GM23248 (cell line): ENCODE results near the gene TOP3B. TPM values are rescaled to one million over a fixed set of nuclear protein-coding genes. Genes with fewer than 3 reads are reported as not detected.

Experiments
- DNase-seq: peaks from one replicate; pipeline ENCODE4 v3.0.0-alpha.2; 2015
- H2AFZ ChIP-seq: fragments of 200-600 bp; sonication (generic); 2 replicates; pipeline ENCODE4 v1.6.1; 2016; ENCODE audit warnings: antibody characterized with exemption
- H3F3A ChIP-seq: fragments of 200-600 bp; sonication (generic); 2 replicates; pipeline ENCODE4 v1.6.1; 2016; ENCODE audit warnings: mild to moderate bottlenecking, antibody characterized with exemption, mixed run types; ENCODE audit not compliant: insufficient read depth
- H3K27ac ChIP-seq: fragments of 200-600 bp; sonication (generic); 2 replicates; pipeline ENCODE4 v1.5.1; 2016; ENCODE audit warnings: mild to moderate bottlenecking
- H3K27me3 ChIP-seq: fragments of 200-600 bp; sonication (generic); replicated peaks from 2 replicates; pipeline ENCODE4 v1.6.1; 2016; ENCODE audit warnings: mild to moderate bottlenecking; ENCODE audit not compliant: insufficient read depth
- H3K36me3 ChIP-seq: fragments of 200-600 bp; sonication (generic); 2 replicates; pipeline ENCODE4 v1.6.1; 2016; ENCODE audit warnings: low read depth, mild to moderate bottlenecking
- H3K4me1 ChIP-seq: fragments of 200-600 bp; sonication (generic); 2 replicates; pipeline ENCODE4 v1.6.1; 2016; ENCODE audit warnings: mild to moderate bottlenecking; ENCODE audit not compliant: insufficient read depth
- H3K4me2 ChIP-seq: fragments of 200-600 bp; sonication (generic); one replicate; pipeline ENCODE4 v1.6.1; 2016; ENCODE audit warnings: mild to moderate bottlenecking; ENCODE audit not compliant: unreplicated experiment
- H3K4me3 ChIP-seq: fragments of 200-600 bp; sonication (generic); 2 replicates; pipeline ENCODE4 v1.5.1; 2016; ENCODE audit warnings: mild to moderate bottlenecking
- H3K79me2 ChIP-seq: fragments of 200-600 bp; sonication (generic); 2 replicates; pipeline ENCODE4 v1.6.1; 2016; ENCODE audit warnings: mild to moderate bottlenecking; ENCODE audit not compliant: insufficient read depth
- H3K9ac ChIP-seq: fragments of 200-600 bp; sonication (generic); 2 replicates; pipeline ENCODE4 v1.6.1; 2016; ENCODE audit warnings: mild to moderate bottlenecking
- H3K9me2 ChIP-seq: fragments of 200-600 bp; sonication (generic); 2 replicates; pipeline ENCODE4 v1.6.1; 2016; ENCODE audit warnings: mixed run types, mild to moderate bottlenecking, moderate library complexity; ENCODE audit not compliant: insufficient read depth
- H3K9me3 ChIP-seq: fragments of 200-600 bp; sonication (generic); one replicate; pipeline ENCODE4 v1.6.1; 2017; ENCODE audit warnings: low read depth
- H4K20me1 ChIP-seq: fragments of 200-600 bp; sonication (generic); 2 replicates; pipeline ENCODE4 v1.6.0; 2016; ENCODE audit not compliant: insufficient read depth
- EZH2 ChIP-seq: fragments of 200-600 bp; sonication (generic); IDR thresholded peaks from 2 replicates; pipeline ENCODE4 v1.6.1; 2018; ENCODE audit warnings: antibody characterized with exemption, mild to moderate bottlenecking; ENCODE audit not compliant: insufficient read depth, poor library complexity, severe bottlenecking
- EZH2phosphoT487 ChIP-seq: fragments of 200-600 bp; sonication (generic); IDR thresholded peaks from 2 replicates; pipeline ENCODE4 v1.6.1; 2018; ENCODE audit warnings: antibody characterized with exemption, moderate library complexity, mild to moderate bottlenecking, low read depth; ENCODE audit not compliant: insufficient read depth
- WGBS, 2 experiments: methylation state at CpG; one replicate each; pipeline ENCODE4 v1.1.6; 2015 to 2017; ENCODE audit warnings: low lambda C conversion rate in 2 of 2, low coverage in 1 of 2; ENCODE audit errors: missing lambda C conversion rate in 2 of 2; 5-methylcytosine and 5-hydroxymethylcytosine counted together
- in situ Hi-C: fragments of 300-500 bp; cut with MboI; formaldehyde crosslinking; loops from 2 replicates; pipeline ENCODE4 v1.15.0; 2020
- polyA plus RNA-seq: library from polyadenylated mRNA; unstranded; fragments of >200 nt; fragmentation: Nextera tagmentation; extraction: Ambion mirVana; gene quantifications from 2 replicates; pipeline ENCODE4 v1.2.1, GENCODE V29; 2016
- total RNA-seq: library from RNA; depleted of rRNA; stranded (reverse); fragments of >200 nt; shearing (Covaris generic); gene quantifications from 2 replicates; pipeline ENCODE4 v1.2.3, GENCODE V29; 2014

Gene TOP3B
- total and polyA plus RNA-seq, 2 experiments from 2014 or later, result 11.6 to 16.0 TPM

DNA sequence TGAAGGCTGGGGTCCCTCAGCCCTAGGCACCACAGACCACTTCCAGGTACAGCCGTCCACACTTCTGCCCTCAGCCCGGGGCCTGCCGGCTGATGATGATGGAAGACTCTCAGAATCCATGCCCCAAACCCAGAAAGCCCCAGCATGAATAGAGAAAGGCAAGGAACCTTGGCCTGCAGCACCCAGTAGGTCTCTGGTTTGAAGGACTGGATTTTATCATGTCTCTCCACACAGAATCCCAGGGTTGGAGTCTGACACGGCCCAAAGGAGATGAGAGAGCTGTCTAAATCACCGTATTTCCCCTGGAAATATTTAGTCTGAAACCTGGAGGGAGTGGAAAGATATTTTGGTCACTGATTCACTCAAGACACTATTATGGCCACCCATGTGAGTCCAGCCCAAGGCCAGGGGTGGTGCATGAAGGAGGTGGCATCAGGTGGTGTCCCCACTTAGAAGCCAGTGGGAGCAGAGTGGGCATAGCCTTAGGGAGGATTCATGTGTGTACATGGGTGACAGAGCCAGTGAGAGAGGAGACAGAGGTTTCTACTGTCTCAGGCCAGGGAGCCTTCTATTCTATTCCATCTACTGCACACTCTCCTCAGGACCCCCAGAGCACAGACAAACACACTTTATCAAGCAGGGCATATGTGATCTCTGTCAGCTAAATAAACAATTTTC is 14.0 kb downstream of the TOP3B start:
- Histone ChIP-seq H3K4me3 (no peak overlapping the region), H3K9ac (no peak overlapping the region), H3K9me2 (no peaks in the 10 kb centered on the region), H3K36me3 (peaks cover 10% of the 10 kb centered on the region; the same call in 1 of the 2 replicates), H4K20me1 (no peaks in the 10 kb centered on the region), H3K4me2 (no peak overlapping the region), H3K27me3 (no peaks in the 10 kb centered on the region), H3K9me3 (no peaks in the 10 kb centered on the region), H3F3A (no peaks in the 10 kb centered on the region), H3K4me1 (no peaks in the 10 kb centered on the region), H3K27ac (no peak overlapping the region), H3K79me2 (no peaks in the 10 kb centered on the region), H2AFZ (no peak overlapping the region)
- in situ Hi-C loops, result no loop called here
- TF ChIP-seq EZH2 (no peak), EZH2phosphoT487 (no peak)
- no peak for DNase-seq
- WGBS, 2 experiments, result 85 to 91% methylated on average over 5 of the region's 5 CpGs

DNA sequence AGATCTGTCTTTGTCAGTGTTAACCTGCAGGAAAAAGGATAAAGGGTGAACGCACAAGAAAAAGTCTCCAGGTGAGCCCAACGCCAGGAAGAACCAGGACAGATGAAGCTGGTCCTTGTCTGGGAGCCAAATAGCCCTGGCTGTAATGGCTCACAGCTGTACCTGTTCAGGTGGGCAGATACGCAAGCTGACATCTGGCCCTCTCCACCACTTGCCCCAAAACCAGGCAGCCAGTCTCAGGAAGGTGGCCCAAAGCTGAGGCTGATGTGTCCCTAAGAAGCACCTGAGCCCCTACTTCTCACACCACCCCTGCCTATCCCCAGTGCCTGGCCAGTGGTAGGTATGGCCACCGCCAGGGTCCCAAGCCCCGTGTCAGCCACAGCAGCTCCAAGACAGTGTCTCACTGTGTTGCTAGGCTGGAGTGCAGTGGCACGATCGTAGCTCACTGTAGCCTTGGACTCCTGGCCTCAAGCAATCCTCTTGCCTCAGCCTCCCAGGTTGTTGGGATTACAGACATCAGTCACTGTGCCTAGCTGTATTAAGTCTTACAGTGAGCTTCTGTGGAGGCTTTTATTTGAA is 14.8 kb downstream of the TOP3B start:
- H3K9me3 ChIP-seq, result no peaks in the 10 kb centered on the region
- no peaks in the 10 kb centered on the region for H3K4me1 ChIP-seq
- in situ Hi-C loops, result no loop called here
- no peaks in the 10 kb centered on the region for H3K9me2 ChIP-seq
- H3F3A ChIP-seq, result no peaks in the 10 kb centered on the region
- no peaks in the 10 kb centered on the region for H4K20me1 ChIP-seq
- no peaks in the 10 kb centered on the region for H3K27me3 ChIP-seq
- no peak overlapping the region for H3K4me2 ChIP-seq
- DNase-seq, result no peak
- no peak overlapping the region for H2AFZ ChIP-seq
- WGBS, 2 experiments, result 90 to 91% methylated on average over 7 of the region's 7 CpGs
- H3K4me3 ChIP-seq, result no peak overlapping the region
- TF ChIP-seq EZH2 (no peak), EZH2phosphoT487 (no peak)
- no peak overlapping the region for H3K9ac ChIP-seq
- H3K27ac ChIP-seq, result no peak overlapping the region
- no peaks in the 10 kb centered on the region for H3K79me2 ChIP-seq
- H3K36me3 ChIP-seq, result peaks cover 10% of the 10 kb centered on the region; the same call in 1 of the 2 replicates

DNA sequence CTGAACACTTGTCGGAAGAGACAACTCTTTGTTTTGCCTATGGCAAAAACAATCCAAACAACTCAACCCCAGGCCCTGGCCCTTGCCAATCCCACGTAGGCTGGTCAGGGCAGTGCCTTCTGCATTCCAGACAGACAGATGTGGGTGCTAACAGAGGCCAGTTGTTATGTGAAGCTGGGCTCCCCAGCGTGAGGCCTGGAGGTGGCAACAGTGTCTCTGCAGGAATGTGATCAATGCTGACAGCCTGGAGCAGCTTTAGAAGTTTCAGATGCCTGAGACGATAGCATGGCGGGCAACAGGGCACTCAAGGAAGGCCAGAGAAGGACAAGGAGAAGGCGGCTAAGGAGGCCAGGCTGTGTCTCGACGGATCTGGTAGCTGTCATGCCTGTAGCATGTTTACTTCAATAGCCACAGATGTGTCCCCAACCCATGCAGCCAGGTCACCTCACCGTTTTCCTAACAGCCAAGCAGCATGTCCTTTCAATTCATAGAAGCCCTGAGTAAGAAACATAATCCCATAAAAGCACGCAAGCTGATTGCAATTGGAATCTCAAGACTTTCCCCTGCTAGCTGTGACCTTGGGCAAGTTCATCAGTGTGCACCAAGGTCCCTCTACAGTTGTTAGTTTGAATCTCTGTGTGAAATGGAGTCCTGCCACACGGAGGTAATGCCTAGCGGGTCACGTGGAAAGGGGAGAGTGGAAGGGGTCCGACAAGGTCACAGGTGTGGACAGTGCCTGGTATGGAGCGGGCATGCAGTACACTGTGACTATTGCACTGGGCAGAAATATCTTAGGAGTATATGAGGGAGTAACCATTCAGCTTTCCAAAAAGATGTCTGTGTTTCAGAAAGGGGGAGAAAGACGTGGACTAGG is 15.7 kb downstream of the TOP3B start:
- H3F3A ChIP-seq, result no peaks in the 10 kb centered on the region
- peaks cover 8% of the 10 kb centered on the region; the same call in 1 of the 2 replicates for H3K36me3 ChIP-seq
- H3K9me2 ChIP-seq, result no peaks in the 10 kb centered on the region
- 88% methylated on average over 16 of the region's 16 CpGs for WGBS, 2 experiments
- no peaks in the 10 kb centered on the region for H3K9me3 ChIP-seq
- DNase-seq, result no peak
- H3K27ac ChIP-seq, result no peak overlapping the region
- no peak overlapping the region for H3K4me2 ChIP-seq
- H3K4me1 ChIP-seq, result no peaks in the 10 kb centered on the region
- H3K79me2 ChIP-seq, result no peaks in the 10 kb centered on the region
- no peaks in the 10 kb centered on the region for H4K20me1 ChIP-seq
- no peaks in the 10 kb centered on the region for H3K27me3 ChIP-seq
- in situ Hi-C loops, result no loop called here
- H2AFZ ChIP-seq, result no peak overlapping the region
- no peak overlapping the region for H3K4me3 ChIP-seq
- TF ChIP-seq EZH2phosphoT487 (no peak), EZH2 (no peak)
- H3K9ac ChIP-seq, result no peak overlapping the region

DNA sequence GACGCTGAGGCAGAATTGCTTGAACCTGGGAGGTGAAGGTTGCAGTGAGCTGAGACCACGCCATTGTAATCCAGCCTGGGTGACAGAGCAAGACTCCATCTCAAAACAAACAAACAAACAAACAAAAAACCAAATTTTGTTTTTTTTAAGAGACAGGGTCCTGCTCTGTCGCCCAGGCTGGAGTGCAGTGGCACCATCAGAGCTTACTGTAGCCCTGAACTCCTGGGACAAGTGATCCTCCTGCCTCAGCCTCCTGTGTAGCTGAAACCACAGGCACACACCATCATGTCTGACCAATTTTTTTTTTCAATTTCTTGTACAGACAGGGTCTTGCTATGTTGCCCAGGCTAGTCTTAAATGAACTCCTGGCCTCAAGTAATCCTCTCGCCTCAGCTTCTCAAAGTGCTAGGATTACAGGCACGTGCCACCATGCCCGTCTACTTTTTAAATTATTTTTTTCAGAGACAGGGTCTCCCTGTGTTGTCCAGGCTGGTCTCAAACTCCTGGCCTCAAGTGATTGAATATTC is 16.8 kb downstream of the TOP3B start:
- no peaks in the 10 kb centered on the region for H3K9me3 ChIP-seq
- no peaks in the 10 kb centered on the region for H3K27me3 ChIP-seq
- in situ Hi-C loops, result no loop called here
- H3K4me3 ChIP-seq, result no peak overlapping the region
- H4K20me1 ChIP-seq, result no peaks in the 10 kb centered on the region
- H3K36me3 ChIP-seq, result peaks cover 6% of the 10 kb centered on the region; the same call in 1 of the 2 replicates
- DNase-seq, result no peak
- no peak overlapping the region for H3K4me2 ChIP-seq
- 94 to 97% methylated on average over 6 of the region's 6 CpGs for WGBS, 2 experiments
- H3K4me1 ChIP-seq, result no peaks in the 10 kb centered on the region
- H3F3A ChIP-seq, result no peaks in the 10 kb centered on the region
- H2AFZ ChIP-seq, result no peak overlapping the region
- TF ChIP-seq EZH2phosphoT487 (no peak), EZH2 (no peak)
- no peak overlapping the region for H3K27ac ChIP-seq
- H3K9ac ChIP-seq, result no peak overlapping the region
- H3K79me2 ChIP-seq, result no peaks in the 10 kb centered on the region
- H3K9me2 ChIP-seq, result no peaks in the 10 kb centered on the region
